ENCODE measurements around the gene ZNF644. TPM values are rescaled to one million over a fixed set of nuclear protein-coding genes. Genes with fewer than 3 reads are reported as not detected.

The ZNF644 gene
- total RNA-seq = 124 and 131 TPM in 2 replicates
- 122 TPM for total RNA-seq (2013)
- polyA plus RNA-seq = 9.6 and 15.7 TPM in 2 replicates
- 60.4 and 106 TPM in 2 replicates for polyA minus RNA-seq

GRCh38 chr1:91021686-91022517 is at the start of gene ZNF644:
Gene ZNF644, minus strand, starts transcription at chr1:91022035. Its CDS starts 39,682 bp downstream, at chr1:90982353.
- peak within 1 kb of the TSS; percentile 76 to 99 (median 95) for H3K4me3 ChIP-seq (ENCODE audit: control extremely low read depth in 1 of 5, extremely low read depth in 1 of 5, insufficient read depth in 1 of 5, low read depth in 2 of 5, low read length in 4 of 5)
- under 1% methylated on average over 69 of the region's 70 CpGs for WGBS (ENCODE audit: insufficient coverage)
- ATAC-seq (ENCODE audit: low read depth) (peak; percentile 83), DNase-seq (peak; percentile 92)
- H3K9ac ChIP-seq (ENCODE audit: low read length) = peak within 1 kb of the TSS; percentile 98
- H4K20me1 ChIP-seq (ENCODE audit: control insufficient read depth, insufficient read depth, low read length, poor library complexity, severe bottlenecking) = peaks cover 23% of the 10 kb centered on the region
- peak within 1 kb of the TSS; percentile 85 for H3K4me2 ChIP-seq (replicated peaks; ENCODE audit: low read depth, low read length, poor library complexity, severe bottlenecking)
- no peaks in the 10 kb centered on the region for H3K27me3 ChIP-seq (replicated peaks in 1 of 4; ENCODE audit: control extremely low read depth in 1 of 4, control insufficient read depth in 3 of 4, insufficient read depth in 4 of 4, low read length in 3 of 4)
- peaks cover 49 to 70% of the 10 kb centered on the region in 2 donors for H3K4me1 ChIP-seq (ENCODE audit: control insufficient read depth in 2 of 2, insufficient read depth in 2 of 2, low read length in 2 of 2)
- intact Hi-C loops (cut with micrococcal nuclease) = loop anchor here (1.0 to 5.0 kb wide), 4 partner anchors 33 to 171 kb away; no protein-coding TSS in a partner anchor
- H3K9me3 ChIP-seq (ENCODE audit: control extremely low read depth in 1 of 3, control insufficient read depth in 2 of 3, insufficient read depth in 1 of 3, low read length in 2 of 3) = no peaks in the 10 kb centered on the region
- Mint-ChIP-seq H3K27me3 (no peaks in the 10 kb centered on the region), H3K4me1 (peaks cover 74% of the 10 kb centered on the region), H3K27ac (peak within 1 kb of the TSS; percentile 99), H3K9me3 (ENCODE audit: insufficient read depth) (no peaks in the 10 kb centered on the region), H3K4me3 (peak within 1 kb of the TSS; percentile 96)
- peak within 1 kb of the TSS; percentile 100 for H3K27ac ChIP-seq (ENCODE audit: low read length in 2 of 2)
- TF ChIP-seq EZH2 (IDR thresholded peaks at IDR 0.05; ENCODE audit: borderline replicate concordance, insufficient read depth, low read depth, low read length, poor library complexity, severe bottlenecking) (no peak), CTCF (IDR thresholded peaks at IDR 0.05) (no peak)
- ChIA-PET CTCF (interaction anchor here (0.9 to 1.8 kb wide), 2 partner anchors 12 to 143 kb away, joined by 5 to 7 read pairs; no protein-coding TSS in a partner anchor), POLR2A (interaction anchor here (0.5 to 1.3 kb wide), 4 partner anchors 14 to 1892 kb away, joined by 3 to 4 read pairs (median 4); no protein-coding TSS in a partner anchor)
- no peaks in the 10 kb centered on the region for H3K36me3 ChIP-seq (replicated peaks in 1 of 2; ENCODE audit: control extremely low read depth in 1 of 2, control insufficient read depth in 1 of 2, extremely low read depth in 1 of 2, insufficient read depth in 2 of 2, low read length in 1 of 2)
- peaks cover 60% of the 10 kb centered on the region for H3K79me2 ChIP-seq (ENCODE audit: control insufficient read depth, insufficient read depth, low read length)
- H2AFZ ChIP-seq (ENCODE audit: insufficient read depth, low read depth, low read length, poor library complexity, severe bottlenecking) = peak within 1 kb of the TSS; percentile 93

GRCh38 chr1:91070298-91070697 is 48.5 kb upstream of the ZNF644 start:
- H3K4me2 ChIP-seq (replicated peaks; ENCODE audit: low read depth, low read length, poor library complexity, severe bottlenecking) = no peak overlapping the region
- Mint-ChIP-seq H3K27ac (no peak overlapping the region), H3K4me1 (peaks cover 3% of the 10 kb centered on the region), H3K4me3 (no peak overlapping the region), H3K9me3 (ENCODE audit: insufficient read depth) (peaks cover 6% of the 10 kb centered on the region), H3K27me3 (peaks cover 4% of the 10 kb centered on the region)
- H3K9me3 ChIP-seq (ENCODE audit: control extremely low read depth in 1 of 3, control insufficient read depth in 2 of 3, insufficient read depth in 1 of 3, low read length in 2 of 3) = peaks cover 0 to 7% (median 0%) of the 10 kb centered on the region in 3 donors
- no peaks in the 10 kb centered on the region for H3K79me2 ChIP-seq (ENCODE audit: control insufficient read depth, insufficient read depth, low read length)
- no peak overlapping the region for H3K27ac ChIP-seq (ENCODE audit: low read length in 2 of 2)
- intact Hi-C loops (cut with micrococcal nuclease) = no loop called here
- ChIA-PET CTCF (no interaction called here), POLR2A (no interaction called here)
- no peak for ATAC-seq (ENCODE audit: low read depth)
- no peak overlapping the region for H2AFZ ChIP-seq (ENCODE audit: insufficient read depth, low read depth, low read length, poor library complexity, severe bottlenecking)
- no peak overlapping the region for H3K9ac ChIP-seq (ENCODE audit: low read length)
- 94% methylated on average over 2 of the region's 3 CpGs for WGBS (ENCODE audit: insufficient coverage)
- no peak overlapping the region for H3K4me3 ChIP-seq (ENCODE audit: control extremely low read depth in 1 of 5, extremely low read depth in 1 of 5, insufficient read depth in 1 of 5, low read depth in 2 of 5, low read length in 4 of 5)
- H4K20me1 ChIP-seq (ENCODE audit: control insufficient read depth, insufficient read depth, low read length, poor library complexity, severe bottlenecking) = no peaks in the 10 kb centered on the region
- no peaks in the 10 kb centered on the region for H3K36me3 ChIP-seq (replicated peaks in 1 of 2; ENCODE audit: control extremely low read depth in 1 of 2, control insufficient read depth in 1 of 2, extremely low read depth in 1 of 2, insufficient read depth in 2 of 2, low read length in 1 of 2)
- no peaks in the 10 kb centered on the region for H3K27me3 ChIP-seq (replicated peaks in 1 of 4; ENCODE audit: control extremely low read depth in 1 of 4, control insufficient read depth in 3 of 4, insufficient read depth in 4 of 4, low read length in 3 of 4)
- DNase-seq = no peak
- H3K4me1 ChIP-seq (ENCODE audit: control insufficient read depth in 2 of 2, insufficient read depth in 2 of 2, low read length in 2 of 2) = no peaks in the 10 kb centered on the region
- TF ChIP-seq CTCF (IDR thresholded peaks at IDR 0.05) (no peak), EZH2 (IDR thresholded peaks at IDR 0.05; ENCODE audit: borderline replicate concordance, insufficient read depth, low read depth, low read length, poor library complexity, severe bottlenecking) (no peak)
